Activated CD8-positive, alpha-beta memory T cell treated with anti-CD3 and anti-CD28 coated beads for 48 hours (primary cell): ENCODE measurements around the gene CDCA4.

Source experiments
- DNase-seq, 3 experiments: peaks; one replicate each; pipeline ENCODE4 v3.0.0-alpha.2; 2020; ENCODE audit warnings: low read depth in 2 of 3, low spot score in 2 of 3

CDCA4 gene

GRCh38 chr14:105014631-105015030, 6.3 kb downstream of the CDCA4 start:
- no peak for DNase-seq

DNA sequence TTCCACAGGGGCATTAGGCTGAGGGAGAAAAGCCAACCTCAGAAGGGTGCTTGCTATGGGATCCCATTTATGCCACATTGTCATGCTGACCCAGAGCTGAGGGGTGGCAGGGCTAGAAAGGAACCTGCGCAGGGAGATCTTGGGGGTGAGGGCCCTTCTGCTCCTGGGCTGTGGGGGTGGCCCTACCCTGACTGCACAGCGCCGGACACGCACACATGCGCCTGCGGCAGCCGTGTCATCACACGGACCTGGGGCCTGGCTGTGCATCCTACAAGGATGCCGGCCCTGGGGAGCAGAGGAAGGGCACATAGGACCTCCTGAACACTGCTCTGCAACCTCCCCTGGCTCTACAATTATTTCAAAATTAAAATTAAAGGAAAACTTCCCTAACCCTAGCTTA, 6.9 kb downstream of the CDCA4 start:
- DNase-seq: no peak

DNA sequence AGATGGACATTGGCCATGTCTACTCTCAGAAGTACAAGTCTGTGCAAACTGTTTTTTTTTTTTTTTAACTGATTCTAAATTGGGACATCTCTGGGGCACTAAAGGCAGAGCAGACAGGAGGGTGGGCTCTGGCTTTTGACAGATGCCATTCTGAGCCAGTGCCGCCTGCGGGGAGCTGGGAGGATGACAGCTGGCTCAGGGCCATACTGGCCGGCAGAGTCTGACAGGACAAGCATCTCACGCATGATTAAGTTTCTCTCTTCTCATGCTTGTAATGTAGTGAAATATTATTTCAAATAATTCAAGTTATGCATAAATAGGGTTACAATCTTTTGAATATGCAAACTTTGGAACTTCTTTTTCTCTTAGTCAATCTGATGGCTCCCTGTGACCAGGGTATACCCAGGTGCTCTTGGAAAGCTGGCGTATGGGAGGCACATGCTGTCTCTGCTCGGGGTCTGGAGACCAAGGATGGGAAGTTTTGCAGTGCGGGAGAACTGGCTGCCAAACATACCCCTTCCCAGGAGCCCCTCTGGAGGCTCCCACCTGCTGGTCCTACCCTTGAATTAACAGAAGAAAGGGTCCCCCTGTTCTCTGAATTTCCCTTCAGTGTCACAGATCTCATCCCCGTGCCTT, 7.6 kb downstream of the CDCA4 start:
- no peak for DNase-seq

GRCh38 chr14:105012171-105012985, 8.5 kb downstream of the CDCA4 start:
- DNase-seq: no peak

DNA sequence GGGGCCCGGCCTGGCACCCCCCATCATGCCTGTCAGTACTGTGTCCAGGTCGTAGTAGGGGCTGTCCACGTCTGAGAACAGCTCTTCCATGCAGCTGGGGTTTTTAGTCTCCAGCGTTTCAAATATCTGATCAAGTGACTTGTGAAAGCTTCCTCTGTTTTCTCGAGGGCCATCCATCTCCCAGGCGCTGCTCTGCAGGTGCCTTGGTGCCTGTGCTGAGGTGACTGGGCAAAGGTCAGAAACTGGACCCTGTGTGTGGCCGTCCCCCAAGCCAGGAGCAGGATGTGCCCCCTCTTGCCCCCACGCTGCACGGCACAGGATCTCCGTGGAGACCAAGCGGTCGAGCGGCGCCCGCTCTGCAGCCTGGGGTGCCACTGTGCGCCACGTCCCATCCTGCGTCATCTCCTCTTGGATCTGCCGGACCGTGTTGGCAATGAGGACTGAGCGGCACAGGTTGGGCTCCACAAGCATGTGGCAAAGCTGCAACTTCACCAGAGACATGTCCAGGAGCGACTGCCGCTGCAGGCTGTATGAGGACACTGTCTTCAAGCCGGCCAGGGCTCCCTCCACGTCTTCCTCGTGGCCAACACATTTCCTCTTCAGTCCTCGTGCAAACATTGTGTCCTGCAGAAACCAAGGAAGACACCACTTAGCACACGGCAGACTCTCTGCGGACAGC, 9.4 kb downstream of the CDCA4 start:
- DNase-seq: no peak

- no peak for DNase-seq
These were observed 10.0 kb downstream of the CDCA4 start for GRCh38 chr14:105010891-105011291.

DNA sequence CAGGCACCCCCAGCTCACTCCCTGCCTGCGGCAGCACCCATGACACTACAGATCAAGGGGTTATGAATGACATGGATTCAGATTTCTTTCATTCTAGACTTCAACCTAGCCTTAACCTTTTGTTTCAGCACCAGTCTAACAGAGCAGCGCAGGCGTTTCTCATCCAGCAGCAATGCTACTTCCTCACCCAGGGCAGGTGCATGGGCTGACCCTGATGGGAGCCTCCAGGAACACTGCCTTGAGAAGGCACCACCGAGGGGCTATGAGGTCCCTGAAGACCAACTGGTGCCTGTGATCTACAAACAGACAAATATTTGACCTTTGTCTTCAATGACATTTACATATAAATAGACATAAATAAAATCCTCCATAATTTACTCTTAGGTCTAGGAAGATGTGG, 10.8 kb downstream of the CDCA4 start:
- no peak for DNase-seq

DNA sequence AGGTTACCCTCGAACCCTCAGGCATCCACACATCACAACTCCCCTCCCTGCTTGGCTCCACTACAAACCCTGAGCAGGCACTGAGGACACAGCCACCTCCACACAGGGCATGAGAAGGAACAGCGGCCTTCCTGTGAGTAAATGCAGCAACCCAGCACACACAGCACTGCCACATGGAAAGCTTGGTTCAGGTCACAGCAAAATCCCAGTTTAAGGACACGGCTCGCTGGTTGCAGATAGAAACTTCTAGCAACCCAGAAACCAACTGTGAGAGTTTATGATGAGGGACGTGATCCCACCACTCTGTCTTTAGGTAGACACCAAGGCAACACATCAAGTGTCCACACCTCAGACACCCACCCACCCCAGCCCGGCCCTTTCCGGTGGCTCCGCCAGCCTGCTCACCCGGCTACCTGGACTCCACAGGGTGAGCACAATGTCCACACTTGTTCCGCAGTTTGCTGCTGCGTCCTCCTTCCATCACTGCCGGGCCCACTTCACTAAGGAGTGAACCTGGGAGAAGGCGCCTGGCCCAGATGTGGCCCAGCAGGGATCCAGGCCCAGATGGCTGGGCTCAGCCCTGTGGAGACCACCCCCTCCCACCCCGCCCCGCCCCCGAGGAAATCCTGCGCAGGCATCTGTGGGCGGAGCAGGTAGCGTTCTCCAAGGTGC, 13.2 kb downstream of the CDCA4 start:
- DNase-seq: no peak

GRCh38 chr14:105006831-105007592, 13.9 kb downstream of the CDCA4 start:
- DNase-seq: no peak

- DNase-seq: no peak
These were observed 14.7 kb downstream of the CDCA4 start for GRCh38 chr14:105005929-105006830.

DNA sequence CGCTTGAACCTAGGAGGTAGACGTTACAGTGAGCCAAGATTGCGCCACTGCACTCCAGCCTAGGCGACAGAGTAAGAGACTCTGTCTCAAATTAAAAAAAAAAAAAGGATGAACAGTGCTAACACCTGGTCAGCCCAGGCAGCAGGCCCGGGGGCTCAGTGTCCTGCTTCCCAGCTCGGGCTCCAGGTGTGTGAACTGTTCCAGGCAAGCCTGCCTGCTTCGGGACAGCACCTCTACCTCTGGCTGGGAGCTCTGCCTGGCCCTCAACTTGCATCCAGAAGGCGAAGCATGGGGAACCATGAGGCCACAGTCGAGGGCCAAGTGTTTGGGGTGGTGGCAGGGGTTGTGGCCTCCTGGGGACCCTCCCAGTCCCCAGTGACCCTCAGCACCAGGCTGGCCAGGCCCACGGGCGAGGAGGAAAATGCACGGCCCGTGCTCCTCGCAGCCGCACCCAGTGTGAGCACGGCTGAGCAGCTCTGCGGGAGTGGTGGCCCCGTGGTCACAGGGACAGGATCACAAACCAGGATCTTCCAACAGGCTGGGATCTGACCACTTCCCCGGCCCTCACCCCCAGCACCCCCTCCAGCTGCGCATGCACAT, 15.5 kb downstream of the CDCA4 start:
- no peak for DNase-seq

GRCh38 chr14:104999361-104999760, 21.5 kb downstream of the CDCA4 start:
- no peak for DNase-seq

- DNase-seq: no peak
These were observed 22.1 kb downstream of the CDCA4 start for GRCh38 chr14:104998801-104999200.

DNA sequence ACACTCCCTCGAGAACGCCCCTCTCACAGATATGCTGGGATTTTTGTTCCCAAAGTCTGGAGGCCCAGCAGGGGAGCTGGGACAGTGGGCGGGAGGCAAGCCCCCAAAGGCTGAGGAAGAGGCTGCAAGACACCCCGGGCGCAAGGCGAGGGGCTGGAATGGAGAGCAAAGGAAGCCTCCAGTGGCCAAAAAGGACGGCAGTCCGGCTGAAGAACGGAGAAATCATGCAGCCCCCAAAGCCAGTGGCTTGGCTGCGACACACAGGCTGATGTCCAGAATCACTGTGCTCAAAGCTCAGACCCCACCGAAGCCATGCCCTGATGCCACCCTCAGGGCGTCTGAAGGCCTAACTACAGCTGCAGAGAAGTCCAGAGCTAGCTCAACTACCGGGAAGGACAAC, 24.4 kb downstream of the CDCA4 start:
- DNase-seq: no peak

DNA sequence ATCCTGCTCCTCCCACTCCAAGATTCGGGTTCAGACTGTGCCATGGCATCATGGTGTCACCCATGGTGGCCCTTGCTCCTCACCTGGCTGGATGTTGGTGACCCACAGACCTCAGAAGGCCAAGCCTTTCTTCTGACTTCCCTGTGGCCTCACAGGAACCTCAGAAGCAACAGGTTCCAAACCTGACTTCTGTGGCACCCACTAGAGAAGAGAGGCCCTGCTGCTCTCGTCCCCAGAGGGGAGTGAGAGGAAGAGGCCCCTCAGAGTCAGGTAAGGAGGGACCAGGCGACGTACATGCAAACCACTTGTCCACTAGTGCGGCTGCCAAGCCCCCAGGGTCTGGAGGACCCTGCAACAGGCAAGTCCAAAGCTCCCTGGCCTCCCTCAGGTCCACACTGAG, 24.9 kb downstream of the CDCA4 start:
- DNase-seq: no peak

DNA sequence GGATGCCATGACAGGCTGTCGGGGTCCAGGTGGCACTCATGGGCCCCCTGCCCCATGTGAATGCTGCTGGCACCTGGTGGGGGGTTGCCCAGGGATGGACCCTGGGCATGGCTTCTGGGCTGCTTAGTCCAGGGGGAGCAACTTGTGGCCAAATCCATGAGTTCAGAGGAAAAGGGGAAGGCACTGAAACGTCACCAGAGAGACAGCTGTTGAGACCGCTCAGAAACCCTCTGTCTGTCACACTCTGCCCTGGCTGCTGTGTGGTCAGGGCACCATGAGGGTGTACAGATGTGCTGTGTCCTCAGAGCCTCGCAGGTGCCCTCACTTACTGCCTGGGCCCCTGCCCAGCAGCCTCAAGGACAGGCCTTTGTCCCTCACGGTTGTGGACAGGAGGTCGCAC, 25.9 kb downstream of the CDCA4 start:
- DNase-seq: no peak

- no peak for DNase-seq
These were observed 26.9 kb downstream of the CDCA4 start for GRCh38 chr14:104993808-104994591.

DNA sequence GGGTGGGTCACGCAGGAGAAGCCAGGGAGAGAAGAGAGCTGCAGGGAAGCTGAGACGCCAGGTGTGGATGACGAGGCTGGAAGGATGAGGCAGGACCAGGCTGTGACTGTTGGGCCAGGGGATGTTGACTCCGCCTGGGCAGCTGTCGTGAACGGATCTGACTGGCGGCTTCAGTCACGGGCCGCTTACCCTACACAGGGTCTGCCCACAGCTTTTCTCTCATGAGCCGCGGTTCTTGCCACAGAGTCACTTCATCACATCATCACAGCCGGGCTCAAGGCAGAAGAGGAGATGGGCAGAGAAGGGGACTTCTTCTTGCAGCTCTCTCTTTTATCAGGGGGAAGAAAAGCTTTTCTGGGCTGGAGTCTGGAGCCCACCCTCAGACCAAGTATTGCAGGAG, 27.6 kb downstream of the CDCA4 start:
- no peak for DNase-seq

- no peak for DNase-seq
These were observed 28.4 kb downstream of the CDCA4 start for GRCh38 chr14:104992501-104992900.
